ENCODE results near the gene CTNND2.

DNA sequence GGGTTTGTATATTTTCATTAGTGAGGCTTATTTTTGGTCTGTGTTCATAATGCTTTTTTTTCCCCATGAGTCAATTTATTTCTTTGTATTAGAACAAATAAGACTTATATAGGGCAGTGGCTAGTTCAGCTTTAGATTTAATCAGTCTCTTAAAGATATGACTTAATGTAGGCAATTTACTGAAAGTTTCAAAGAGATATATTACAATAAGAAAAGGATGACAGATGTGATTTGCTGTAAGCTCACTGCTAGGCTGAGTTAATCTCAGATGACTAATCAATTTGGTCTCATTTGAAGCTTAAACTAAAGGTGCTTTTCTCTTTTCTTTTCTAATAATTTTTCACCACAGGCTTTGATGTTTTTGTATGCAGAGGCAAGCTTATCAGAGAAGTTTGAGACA is 851.4 kb downstream of the CTNND2 start:
- TF ChIP-seq CTCF (conservative IDR thresholded peaks at IDR 0.05) (no peak), ZFX (IDR thresholded peaks at IDR 0.05) (no peak)

All from C4-2B (cell line).